ENCODE results near the gene HMX1. TPM values are rescaled to one million over a fixed set of nuclear protein-coding genes. Genes with fewer than 3 reads are reported as not detected.
A peak's percentile ranks its signal among the peaks of the same experiment; 100 is the strongest.

The HMX1 gene
- total and polyA plus RNA-seq, 2 experiments from 2014 or later, result not detected

DNA sequence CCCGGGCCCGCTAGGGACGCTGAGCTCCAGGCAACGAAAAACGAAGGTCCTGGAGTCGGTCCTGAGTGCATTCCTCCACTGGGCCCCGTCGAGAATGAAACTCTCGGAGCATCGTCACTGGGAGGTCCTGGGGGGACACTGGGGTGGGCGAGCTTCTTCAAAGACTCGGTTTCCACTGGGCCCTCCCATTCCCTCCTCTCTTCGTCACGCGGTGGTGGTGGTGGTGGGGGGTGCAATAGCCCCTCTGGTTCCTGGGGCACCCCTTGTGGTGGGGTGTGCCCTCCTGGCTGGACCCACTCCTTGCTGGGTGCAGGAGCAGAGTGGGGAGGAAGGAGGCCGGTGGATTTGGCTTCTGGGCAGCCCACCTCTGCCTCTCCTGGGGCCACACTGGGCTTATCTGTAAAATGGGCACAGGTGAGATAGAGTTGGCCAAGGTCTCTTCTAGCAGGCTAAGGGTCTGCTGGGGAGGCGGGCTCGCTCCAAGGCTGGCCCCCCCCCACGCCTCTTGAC lies 12.9 kb downstream of the HMX1 start:
- no peak overlapping the region for H3K27ac ChIP-seq
- peaks cover 4% of the 10 kb centered on the region; the same call in 1 of the 2 replicates for H3F3A ChIP-seq (ENCODE audit: insufficient read depth)
- no peaks in the 10 kb centered on the region for H3K79me2 ChIP-seq (ENCODE audit: insufficient read depth)
- TF ChIP-seq EZH2phosphoT487 (IDR thresholded peaks at IDR 0.05; ENCODE audit: insufficient read depth, low read depth) (no peak), EZH2 (IDR thresholded peaks at IDR 0.05; ENCODE audit: insufficient read depth, poor library complexity, severe bottlenecking) (peak; percentile 63)
- no peak overlapping the region for H3K4me2 ChIP-seq (ENCODE audit: unreplicated experiment)
- peaks cover 85% of the 10 kb centered on the region for H3K27me3 ChIP-seq (replicated peaks; ENCODE audit: insufficient read depth)
- H3K4me1 ChIP-seq (ENCODE audit: insufficient read depth), result no peaks in the 10 kb centered on the region
- in situ Hi-C loops (cut with MboI), result no loop called here
- H3K36me3 ChIP-seq (ENCODE audit: low read depth), result no peaks in the 10 kb centered on the region
- WGBS, 2 experiments (ENCODE audit: low coverage in 1 of 2, low lambda C conversion rate in 2 of 2, missing lambda C conversion rate in 2 of 2), result 1% methylated on average over 17 to 19 of the region's 19 CpGs
- no peaks in the 10 kb centered on the region for H3K9me2 ChIP-seq (ENCODE audit: insufficient read depth)
- no peaks in the 10 kb centered on the region for H4K20me1 ChIP-seq (ENCODE audit: insufficient read depth)
- H3K4me3 ChIP-seq, result no peak overlapping the region
- no peaks in the 10 kb centered on the region for H3K9me3 ChIP-seq (ENCODE audit: low read depth)
- no peak for DNase-seq
- no peak overlapping the region for H3K9ac ChIP-seq
- H2AFZ ChIP-seq, result no peak overlapping the region

DNA sequence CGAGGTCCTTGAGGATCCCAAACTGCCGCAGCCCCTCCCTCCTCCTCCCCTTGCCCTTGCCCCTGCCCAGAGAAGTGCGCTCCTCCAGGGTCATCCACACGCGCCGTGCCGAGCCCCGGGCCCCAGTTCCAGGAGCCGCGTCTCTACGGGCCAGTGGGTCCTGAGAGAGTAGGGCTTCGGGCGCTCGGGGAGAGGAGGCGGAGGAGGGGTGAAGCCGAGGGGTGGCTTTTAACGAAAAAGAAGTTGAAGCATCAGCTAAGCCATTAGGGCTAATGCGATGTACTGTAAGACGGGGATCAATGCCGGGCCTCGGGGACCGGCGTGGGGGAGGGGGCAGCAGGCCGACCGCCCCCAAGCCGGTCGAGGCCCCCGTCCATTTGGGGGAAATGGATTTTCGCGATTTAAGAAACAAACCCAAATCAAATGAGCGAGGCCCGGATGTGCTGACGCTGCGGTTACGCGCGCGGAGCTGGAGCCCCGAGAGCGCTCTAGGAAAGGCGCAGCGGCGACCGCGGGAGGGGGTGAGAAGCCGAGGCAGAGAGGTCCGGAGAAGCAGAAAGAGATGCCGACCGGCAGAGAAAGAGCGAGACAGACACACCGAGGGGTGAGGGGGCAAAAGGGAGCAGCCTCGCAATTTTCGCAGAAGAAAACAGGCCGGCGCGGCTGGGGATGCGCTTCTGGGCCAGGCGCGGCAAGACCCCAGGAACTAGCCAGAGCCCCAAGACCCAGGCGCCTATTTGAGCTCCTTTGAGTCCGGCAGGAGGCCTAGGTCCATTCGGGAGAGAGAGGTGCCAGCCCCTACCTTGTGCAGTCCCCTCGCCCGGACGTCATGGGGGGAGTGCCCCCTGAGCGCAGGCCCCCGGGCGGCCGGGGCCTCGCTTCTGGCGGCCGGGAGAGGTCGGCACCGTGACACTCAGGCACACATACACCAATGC lies 13.6 kb downstream of the HMX1 start:
- Histone ChIP-seq H3K9me2 (ENCODE audit: insufficient read depth) (no peaks in the 10 kb centered on the region), H3K79me2 (ENCODE audit: insufficient read depth) (no peaks in the 10 kb centered on the region), H2AFZ (no peak overlapping the region), H3K9ac (no peak overlapping the region), H3K4me1 (ENCODE audit: insufficient read depth) (no peaks in the 10 kb centered on the region), H3F3A (ENCODE audit: insufficient read depth) (peaks cover 4% of the 10 kb centered on the region; the same call in 1 of the 2 replicates), H3K27ac (no peak overlapping the region), H4K20me1 (ENCODE audit: insufficient read depth) (no peaks in the 10 kb centered on the region), H3K27me3 (replicated peaks; ENCODE audit: insufficient read depth) (peaks cover 86% of the 10 kb centered on the region), H3K36me3 (ENCODE audit: low read depth) (no peaks in the 10 kb centered on the region), H3K4me3 (no peak overlapping the region), H3K4me2 (ENCODE audit: unreplicated experiment) (no peak overlapping the region), H3K9me3 (ENCODE audit: low read depth) (no peaks in the 10 kb centered on the region)
- TF ChIP-seq EZH2phosphoT487 (IDR thresholded peaks at IDR 0.05; ENCODE audit: insufficient read depth, low read depth), result no peak
- no peak for TF ChIP-seq EZH2 (IDR thresholded peaks at IDR 0.05; ENCODE audit: insufficient read depth, poor library complexity, severe bottlenecking)
- in situ Hi-C loops (cut with MboI), result no loop called here
- 3 to 4% methylated on average over 58 to 71 of the region's 74 CpGs for WGBS, 2 experiments (ENCODE audit: low coverage in 1 of 2, low lambda C conversion rate in 2 of 2, missing lambda C conversion rate in 2 of 2)
- DNase-seq, result no peak

DNA sequence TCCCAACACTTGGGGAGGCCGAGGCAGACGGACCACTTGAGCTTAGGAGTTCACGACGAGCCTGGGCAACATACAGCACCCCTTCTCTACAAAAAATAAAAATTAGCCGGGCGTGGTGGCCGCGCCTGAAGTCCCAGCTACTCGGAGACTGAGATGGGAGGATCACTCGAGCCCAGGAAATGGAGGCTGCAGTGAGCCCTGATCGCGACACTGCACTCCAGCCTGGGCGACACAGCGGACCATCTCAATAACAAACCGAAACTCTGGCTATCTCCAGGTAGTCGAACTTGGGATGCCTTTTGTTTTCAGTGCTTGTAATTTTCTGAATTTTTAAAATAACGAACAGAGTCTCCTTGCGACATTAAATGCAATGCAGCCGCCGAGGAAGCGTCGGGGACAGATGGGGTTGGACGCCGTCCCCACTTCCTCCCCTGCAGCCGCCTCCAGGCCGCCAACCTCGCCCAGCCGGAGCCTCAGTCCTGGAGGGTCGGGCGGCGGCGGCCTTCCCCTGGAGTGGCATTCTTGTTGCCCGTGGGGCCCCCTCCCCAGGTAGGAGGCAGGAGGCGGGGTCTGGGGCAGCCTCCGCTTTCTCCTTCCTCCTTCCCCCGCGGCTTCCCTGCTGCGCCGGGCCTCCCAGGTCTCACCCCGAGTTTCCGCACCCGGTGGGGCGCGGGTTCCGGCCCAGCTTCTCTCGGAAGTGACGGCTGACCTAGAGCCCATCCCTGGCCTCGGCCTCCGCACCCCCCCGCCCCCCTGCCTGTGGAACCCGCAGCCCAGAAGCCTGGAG lies 14.6 kb downstream of the HMX1 start:
- Histone ChIP-seq H4K20me1 (ENCODE audit: insufficient read depth) (no peaks in the 10 kb centered on the region), H3K9ac (no peak overlapping the region), H3K4me1 (ENCODE audit: insufficient read depth) (no peaks in the 10 kb centered on the region), H3F3A (ENCODE audit: insufficient read depth) (peaks cover 4% of the 10 kb centered on the region; the same call in 1 of the 2 replicates), H3K27ac (no peak overlapping the region), H3K9me3 (ENCODE audit: low read depth) (no peaks in the 10 kb centered on the region), H3K4me2 (ENCODE audit: unreplicated experiment) (no peak overlapping the region), H3K9me2 (ENCODE audit: insufficient read depth) (no peaks in the 10 kb centered on the region), H3K27me3 (replicated peaks; ENCODE audit: insufficient read depth) (peaks cover 85% of the 10 kb centered on the region), H3K79me2 (ENCODE audit: insufficient read depth) (no peaks in the 10 kb centered on the region), H3K4me3 (no peak overlapping the region), H2AFZ (no peak overlapping the region), H3K36me3 (ENCODE audit: low read depth) (no peaks in the 10 kb centered on the region)
- DNase-seq, result no peak
- TF ChIP-seq EZH2 (IDR thresholded peaks at IDR 0.05; ENCODE audit: insufficient read depth, poor library complexity, severe bottlenecking) (no peak), EZH2phosphoT487 (IDR thresholded peaks at IDR 0.05; ENCODE audit: insufficient read depth, low read depth) (0 out of 2 replicates have a peak, but pooled peaks have one; percentile 25)
- in situ Hi-C loops (cut with MboI), result no loop called here
- 6 to 10% methylated on average over 33 to 51 of the region's 51 CpGs for WGBS, 2 experiments (ENCODE audit: low coverage in 1 of 2, low lambda C conversion rate in 2 of 2, missing lambda C conversion rate in 2 of 2)

DNA sequence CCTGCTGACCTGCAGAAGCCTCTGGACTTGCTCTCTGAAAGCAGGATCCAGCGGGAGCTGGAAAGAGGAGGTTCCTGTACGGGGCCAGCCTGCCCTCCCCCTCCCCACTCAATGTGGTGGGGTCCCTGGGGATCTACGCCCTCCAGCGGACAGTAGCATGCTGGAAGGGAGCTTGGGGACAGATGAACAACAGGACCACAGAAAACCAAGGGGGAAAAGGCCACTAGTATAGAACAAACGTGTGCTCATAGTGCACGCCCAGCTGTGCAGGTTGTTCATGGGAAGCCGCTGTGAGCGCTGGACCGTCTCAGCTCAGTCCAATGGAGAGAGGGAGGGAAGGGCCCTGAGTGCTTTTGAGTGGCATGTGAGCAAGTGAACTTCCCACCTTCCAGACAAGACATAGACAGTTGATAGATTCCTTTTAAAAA lies 15.8 kb downstream of the HMX1 start:
- Histone ChIP-seq H3K9ac (no peak overlapping the region), H3K4me3 (no peak overlapping the region), H3K9me2 (ENCODE audit: insufficient read depth) (no peaks in the 10 kb centered on the region), H3F3A (ENCODE audit: insufficient read depth) (peaks cover 4% of the 10 kb centered on the region; the same call in 1 of the 2 replicates), H4K20me1 (ENCODE audit: insufficient read depth) (no peaks in the 10 kb centered on the region), H3K36me3 (ENCODE audit: low read depth) (no peaks in the 10 kb centered on the region), H2AFZ (no peak overlapping the region), H3K4me2 (ENCODE audit: unreplicated experiment) (no peak overlapping the region), H3K4me1 (ENCODE audit: insufficient read depth) (no peaks in the 10 kb centered on the region), H3K79me2 (ENCODE audit: insufficient read depth) (no peaks in the 10 kb centered on the region), H3K27ac (no peak overlapping the region), H3K27me3 (replicated peaks; ENCODE audit: insufficient read depth) (peaks cover 89% of the 10 kb centered on the region), H3K9me3 (ENCODE audit: low read depth) (no peaks in the 10 kb centered on the region)
- in situ Hi-C loops (cut with MboI), result no loop called here
- no peak for DNase-seq
- no peak for TF ChIP-seq EZH2phosphoT487 (IDR thresholded peaks at IDR 0.05; ENCODE audit: insufficient read depth, low read depth)
- TF ChIP-seq EZH2 (IDR thresholded peaks at IDR 0.05; ENCODE audit: insufficient read depth, poor library complexity, severe bottlenecking), result no peak
- WGBS, 2 experiments (ENCODE audit: low coverage in 1 of 2, low lambda C conversion rate in 2 of 2, missing lambda C conversion rate in 2 of 2), result 10 to 14% methylated on average over 8 to 9 of the region's 9 CpGs
